H1 (cell line): ENCODE data around the gene SPOCK2. TPM values are rescaled to one million over a fixed set of nuclear protein-coding genes. Genes with fewer than 3 reads are reported as not detected.

Experiments used
- CEBPB ChIP-seq: IDR thresholded peaks from 2 replicates; pipeline ENCODE4 v1.6.1; 2012; ENCODE audit warnings: low read depth, low read length
- GABPA ChIP-seq: IDR thresholded peaks from 2 replicates; pipeline ENCODE4 v1.6.1; 2011; ENCODE audit warnings: mild to moderate bottlenecking, low read length, moderate library complexity, borderline replicate concordance; ENCODE audit not compliant: insufficient read depth
- RAD21 ChIP-seq, 2 experiments: IDR thresholded peaks in 1 of 2; conservative IDR thresholded peaks in 1 of 2; 2 replicates each; pipeline ENCODE4 v1.6.1; 2011; ENCODE audit warnings: low read depth in 2 of 2, low read length in 2 of 2, improper control_type of control experiment in 1 of 2, inconsistent platforms in 1 of 2, mild to moderate bottlenecking in 1 of 2, moderate library complexity in 1 of 2
- SAP30 ChIP-seq: fragments of 300-600 bp; sonication (generic); IDR thresholded peaks from 2 replicates; pipeline ENCODE4 v1.7.1; 2012; ENCODE audit warnings: low read length, moderate library complexity, mild to moderate bottlenecking, inconsistent platforms; ENCODE audit not compliant: insufficient read depth, insufficient replicate concordance
- SIX5 ChIP-seq: IDR thresholded peaks from 2 replicates; pipeline ENCODE4 v1.6.1; 2011; ENCODE audit warnings: mild to moderate bottlenecking, low read depth, low read length
- polyA plus RNA-seq, 7 experiments: library from polyadenylated mRNA; depleted of rRNA in 3 of 7; stranded (reverse) in 5 of 7; unstranded in 2 of 7; fragments of >200 nt in 5 of 7; fragments of 200-250 nt in 2 of 7; gene quantifications; 1 replicate in 5 of 7; 2 replicates in 1 of 7; 4 replicates in 1 of 7; pipeline versions ENCODE4 v1.2.1 to v1.2.3, GENCODE V29; 2011 to 2013; ENCODE audit warnings: missing spikeins in 2 of 7, mixed read lengths in 2 of 7
- total RNA-seq: library from RNA; stranded (reverse); fragmentation: NEBNext Ultra II Directional; extraction: Animal tissue kit (Norgen Biotek cat#: 25700); gene quantifications from 2 replicates; pipeline ENCODE4 v1.2.1, GENCODE V29; 2021
- TF ChIP-seq, protein P1 (sequence below): fragments of 300-600 bp; sonication (generic); IDR thresholded peaks from 2 replicates; pipeline ENCODE4 v1.7.1; 2012; ENCODE audit warnings: low read length, moderate library complexity, mild to moderate bottlenecking, inconsistent platforms; ENCODE audit not compliant: insufficient replicate concordance
- TF ChIP-seq, protein P2 (sequence below), 3 experiments: IDR thresholded peaks; 1 replicate in 2 of 3; 2 replicates in 1 of 3; pipeline versions ENCODE4 v1.5.1 to v1.6.1; 2011; ENCODE audit warnings: low read length in 3 of 3, mild to moderate bottlenecking in 3 of 3, inconsistent platforms in 2 of 3, low read depth in 1 of 3, moderate library complexity in 1 of 3; ENCODE audit not compliant: insufficient read depth in 1 of 3; ENCODE audit errors: control extremely low read depth in 1 of 3

Gene SPOCK2
- total and polyA plus RNA-seq, 2 of the 8 experiments (the other 6 are each of a cell fraction or from before 2014, with no cell fraction given): 1.5 to 1.9 TPM

GRCh38 chr10:72044417-72045041 lies 43.8 kb downstream of the SPOCK2 start (continued):
- TF ChIP-seq, protein P1, sequence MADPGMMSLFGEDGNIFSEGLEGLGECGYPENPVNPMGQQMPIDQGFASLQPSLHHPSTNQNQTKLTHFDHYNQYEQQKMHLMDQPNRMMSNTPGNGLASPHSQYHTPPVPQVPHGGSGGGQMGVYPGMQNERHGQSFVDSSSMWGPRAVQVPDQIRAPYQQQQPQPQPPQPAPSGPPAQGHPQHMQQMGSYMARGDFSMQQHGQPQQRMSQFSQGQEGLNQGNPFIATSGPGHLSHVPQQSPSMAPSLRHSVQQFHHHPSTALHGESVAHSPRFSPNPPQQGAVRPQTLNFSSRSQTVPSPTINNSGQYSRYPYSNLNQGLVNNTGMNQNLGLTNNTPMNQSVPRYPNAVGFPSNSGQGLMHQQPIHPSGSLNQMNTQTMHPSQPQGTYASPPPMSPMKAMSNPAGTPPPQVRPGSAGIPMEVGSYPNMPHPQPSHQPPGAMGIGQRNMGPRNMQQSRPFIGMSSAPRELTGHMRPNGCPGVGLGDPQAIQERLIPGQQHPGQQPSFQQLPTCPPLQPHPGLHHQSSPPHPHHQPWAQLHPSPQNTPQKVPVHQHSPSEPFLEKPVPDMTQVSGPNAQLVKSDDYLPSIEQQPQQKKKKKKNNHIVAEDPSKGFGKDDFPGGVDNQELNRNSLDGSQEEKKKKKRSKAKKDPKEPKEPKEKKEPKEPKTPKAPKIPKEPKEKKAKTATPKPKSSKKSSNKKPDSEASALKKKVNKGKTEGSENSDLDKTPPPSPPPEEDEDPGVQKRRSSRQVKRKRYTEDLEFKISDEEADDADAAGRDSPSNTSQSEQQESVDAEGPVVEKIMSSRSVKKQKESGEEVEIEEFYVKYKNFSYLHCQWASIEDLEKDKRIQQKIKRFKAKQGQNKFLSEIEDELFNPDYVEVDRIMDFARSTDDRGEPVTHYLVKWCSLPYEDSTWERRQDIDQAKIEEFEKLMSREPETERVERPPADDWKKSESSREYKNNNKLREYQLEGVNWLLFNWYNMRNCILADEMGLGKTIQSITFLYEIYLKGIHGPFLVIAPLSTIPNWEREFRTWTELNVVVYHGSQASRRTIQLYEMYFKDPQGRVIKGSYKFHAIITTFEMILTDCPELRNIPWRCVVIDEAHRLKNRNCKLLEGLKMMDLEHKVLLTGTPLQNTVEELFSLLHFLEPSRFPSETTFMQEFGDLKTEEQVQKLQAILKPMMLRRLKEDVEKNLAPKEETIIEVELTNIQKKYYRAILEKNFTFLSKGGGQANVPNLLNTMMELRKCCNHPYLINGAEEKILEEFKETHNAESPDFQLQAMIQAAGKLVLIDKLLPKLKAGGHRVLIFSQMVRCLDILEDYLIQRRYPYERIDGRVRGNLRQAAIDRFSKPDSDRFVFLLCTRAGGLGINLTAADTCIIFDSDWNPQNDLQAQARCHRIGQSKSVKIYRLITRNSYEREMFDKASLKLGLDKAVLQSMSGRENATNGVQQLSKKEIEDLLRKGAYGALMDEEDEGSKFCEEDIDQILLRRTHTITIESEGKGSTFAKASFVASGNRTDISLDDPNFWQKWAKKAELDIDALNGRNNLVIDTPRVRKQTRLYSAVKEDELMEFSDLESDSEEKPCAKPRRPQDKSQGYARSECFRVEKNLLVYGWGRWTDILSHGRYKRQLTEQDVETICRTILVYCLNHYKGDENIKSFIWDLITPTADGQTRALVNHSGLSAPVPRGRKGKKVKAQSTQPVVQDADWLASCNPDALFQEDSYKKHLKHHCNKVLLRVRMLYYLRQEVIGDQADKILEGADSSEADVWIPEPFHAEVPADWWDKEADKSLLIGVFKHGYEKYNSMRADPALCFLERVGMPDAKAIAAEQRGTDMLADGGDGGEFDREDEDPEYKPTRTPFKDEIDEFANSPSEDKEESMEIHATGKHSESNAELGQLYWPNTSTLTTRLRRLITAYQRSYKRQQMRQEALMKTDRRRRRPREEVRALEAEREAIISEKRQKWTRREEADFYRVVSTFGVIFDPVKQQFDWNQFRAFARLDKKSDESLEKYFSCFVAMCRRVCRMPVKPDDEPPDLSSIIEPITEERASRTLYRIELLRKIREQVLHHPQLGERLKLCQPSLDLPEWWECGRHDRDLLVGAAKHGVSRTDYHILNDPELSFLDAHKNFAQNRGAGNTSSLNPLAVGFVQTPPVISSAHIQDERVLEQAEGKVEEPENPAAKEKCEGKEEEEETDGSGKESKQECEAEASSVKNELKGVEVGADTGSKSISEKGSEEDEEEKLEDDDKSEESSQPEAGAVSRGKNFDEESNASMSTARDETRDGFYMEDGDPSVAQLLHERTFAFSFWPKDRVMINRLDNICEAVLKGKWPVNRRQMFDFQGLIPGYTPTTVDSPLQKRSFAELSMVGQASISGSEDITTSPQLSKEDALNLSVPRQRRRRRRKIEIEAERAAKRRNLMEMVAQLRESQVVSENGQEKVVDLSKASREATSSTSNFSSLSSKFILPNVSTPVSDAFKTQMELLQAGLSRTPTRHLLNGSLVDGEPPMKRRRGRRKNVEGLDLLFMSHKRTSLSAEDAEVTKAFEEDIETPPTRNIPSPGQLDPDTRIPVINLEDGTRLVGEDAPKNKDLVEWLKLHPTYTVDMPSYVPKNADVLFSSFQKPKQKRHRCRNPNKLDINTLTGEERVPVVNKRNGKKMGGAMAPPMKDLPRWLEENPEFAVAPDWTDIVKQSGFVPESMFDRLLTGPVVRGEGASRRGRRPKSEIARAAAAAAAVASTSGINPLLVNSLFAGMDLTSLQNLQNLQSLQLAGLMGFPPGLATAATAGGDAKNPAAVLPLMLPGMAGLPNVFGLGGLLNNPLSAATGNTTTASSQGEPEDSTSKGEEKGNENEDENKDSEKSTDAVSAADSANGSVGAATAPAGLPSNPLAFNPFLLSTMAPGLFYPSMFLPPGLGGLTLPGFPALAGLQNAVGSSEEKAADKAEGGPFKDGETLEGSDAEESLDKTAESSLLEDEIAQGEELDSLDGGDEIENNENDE: no peak
- peak; percentile 39 to 54 for TF ChIP-seq RAD21 (IDR thresholded peaks at IDR 0.05 in 1 of 2, conservative IDR thresholded peaks at IDR 0.05 in 1 of 2; ENCODE audit: low read depth in 2 of 2, low read length in 2 of 2)
- no peak for TF ChIP-seq SAP30
- no peak for TF ChIP-seq CEBPB
- no peak for TF ChIP-seq SIX5
- no peak for TF ChIP-seq GABPA
- TF ChIP-seq, protein P2, sequence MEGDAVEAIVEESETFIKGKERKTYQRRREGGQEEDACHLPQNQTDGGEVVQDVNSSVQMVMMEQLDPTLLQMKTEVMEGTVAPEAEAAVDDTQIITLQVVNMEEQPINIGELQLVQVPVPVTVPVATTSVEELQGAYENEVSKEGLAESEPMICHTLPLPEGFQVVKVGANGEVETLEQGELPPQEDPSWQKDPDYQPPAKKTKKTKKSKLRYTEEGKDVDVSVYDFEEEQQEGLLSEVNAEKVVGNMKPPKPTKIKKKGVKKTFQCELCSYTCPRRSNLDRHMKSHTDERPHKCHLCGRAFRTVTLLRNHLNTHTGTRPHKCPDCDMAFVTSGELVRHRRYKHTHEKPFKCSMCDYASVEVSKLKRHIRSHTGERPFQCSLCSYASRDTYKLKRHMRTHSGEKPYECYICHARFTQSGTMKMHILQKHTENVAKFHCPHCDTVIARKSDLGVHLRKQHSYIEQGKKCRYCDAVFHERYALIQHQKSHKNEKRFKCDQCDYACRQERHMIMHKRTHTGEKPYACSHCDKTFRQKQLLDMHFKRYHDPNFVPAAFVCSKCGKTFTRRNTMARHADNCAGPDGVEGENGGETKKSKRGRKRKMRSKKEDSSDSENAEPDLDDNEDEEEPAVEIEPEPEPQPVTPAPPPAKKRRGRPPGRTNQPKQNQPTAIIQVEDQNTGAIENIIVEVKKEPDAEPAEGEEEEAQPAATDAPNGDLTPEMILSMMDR (IDR thresholded peaks at IDR 0.05; ENCODE audit: control extremely low read depth in 1 of 3, insufficient read depth in 1 of 3, low read depth in 1 of 3, low read length in 3 of 3): peak in 2 of 3 experiments; percentile 41 to 46; a peak in 3 of 4 replicates
